Fibroblast of skin of right biceps (primary cell): ENCODE data around the gene ADIPOQ.
"Not testable (repeated sequence)": the region's sequence is repeated elsewhere in the genome, so short reads cannot be mapped to it uniquely, and the experiment has no call there.

Experiments
- DNase-seq: peaks from one replicate; pipeline ENCODE4 v3.0.0-alpha.2; 2013

ADIPOQ gene

GRCh38 chr3:186826976-186827857, 15.3 kb upstream of the ADIPOQ start:
- DNase-seq: peak; percentile 83

- DNase-seq: no peak
These were observed 14.2 kb upstream of the ADIPOQ start for GRCh38 chr3:186828340-186828739.

DNA sequence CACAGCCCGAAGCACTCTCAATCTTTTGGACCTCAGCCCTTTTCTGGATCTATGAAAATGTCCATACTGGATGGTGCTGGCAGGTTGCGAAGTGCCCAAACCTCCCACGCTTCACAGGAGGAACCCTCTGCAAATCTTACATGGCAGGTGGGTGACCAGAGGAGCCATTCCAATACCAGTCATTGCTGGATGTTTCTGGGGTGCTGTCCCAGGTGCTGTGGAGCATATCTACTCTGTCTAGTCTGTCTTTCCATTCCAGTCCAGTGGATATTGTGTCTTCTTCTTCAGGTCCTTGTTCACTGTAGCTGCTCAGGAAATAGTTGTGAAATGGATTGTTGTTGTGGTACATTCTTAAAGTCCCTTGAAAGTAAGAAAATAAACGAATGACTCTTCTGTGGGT, 10.7 kb upstream of the ADIPOQ start:
- no peak for DNase-seq

GRCh38 chr3:186832276-186832675, 10.2 kb upstream of the ADIPOQ start:
- DNase-seq: no peak

DNA sequence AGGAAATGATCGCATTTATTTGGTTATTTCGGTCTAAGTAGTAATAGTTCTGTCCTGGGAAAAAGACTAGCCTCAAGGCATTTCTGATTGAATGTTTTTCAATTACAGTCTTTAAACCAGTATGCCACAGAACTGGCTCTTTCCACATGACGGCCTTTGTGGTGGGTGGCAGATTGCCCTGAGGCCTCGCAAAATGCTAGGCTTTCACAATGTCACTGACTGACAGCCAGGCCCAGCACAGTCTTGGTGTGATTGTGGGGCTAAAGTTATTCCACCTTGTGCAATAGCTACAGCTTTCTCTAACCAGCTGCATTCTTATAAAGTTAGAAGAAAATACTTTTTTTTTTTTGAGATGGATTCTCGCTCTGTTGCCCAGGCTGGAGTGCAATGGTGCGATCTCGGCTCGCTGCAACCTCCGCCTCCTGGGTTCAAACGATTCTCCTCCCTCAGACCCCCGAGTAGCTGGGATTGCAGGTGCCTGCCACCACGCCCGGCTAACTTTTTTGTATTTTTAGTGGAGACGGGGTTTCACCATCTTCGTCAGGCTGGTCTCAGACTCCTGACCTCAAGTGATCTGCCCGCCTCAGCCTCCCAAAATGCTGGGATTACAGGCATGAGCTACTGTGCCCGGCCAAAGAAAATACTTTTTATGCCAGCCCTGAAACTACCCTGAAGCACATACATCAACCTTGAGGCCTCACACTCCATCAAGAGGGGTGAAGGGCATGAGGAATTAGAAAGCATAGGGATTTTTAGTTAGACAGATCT, 2.5 kb upstream of the ADIPOQ start:
- DNase-seq: peak; percentile 19

- DNase-seq: no peak
These were observed 890 bp upstream of the ADIPOQ start for GRCh38 chr3:186841620-186842019.

GRCh38 chr3:186843039-186843432, 526 bp downstream of the ADIPOQ start:
- no peak for DNase-seq

GRCh38 chr3:186844908-186845307, 2.4 kb downstream of the ADIPOQ start:
- no peak for DNase-seq

DNA sequence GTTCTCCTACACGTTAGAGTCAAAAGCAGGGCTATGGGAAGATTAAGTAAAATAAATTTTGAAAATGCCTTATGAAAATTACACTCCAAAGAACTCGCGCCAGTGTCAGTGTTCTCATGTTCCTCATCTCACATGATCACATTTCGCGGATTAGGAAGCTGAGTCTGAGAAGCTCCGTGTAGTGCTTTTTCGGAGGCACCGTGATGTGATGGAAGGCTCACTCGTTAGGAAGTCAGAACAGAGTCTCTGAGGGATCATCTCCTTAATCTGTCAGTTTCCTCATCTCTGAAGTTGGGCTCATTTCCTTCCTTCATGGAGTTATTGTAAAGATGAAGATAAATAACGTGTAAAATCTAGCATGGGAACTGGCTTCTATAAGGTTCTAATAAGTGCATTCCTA, 3.2 kb downstream of the ADIPOQ start:
- no peak for DNase-seq

DNA sequence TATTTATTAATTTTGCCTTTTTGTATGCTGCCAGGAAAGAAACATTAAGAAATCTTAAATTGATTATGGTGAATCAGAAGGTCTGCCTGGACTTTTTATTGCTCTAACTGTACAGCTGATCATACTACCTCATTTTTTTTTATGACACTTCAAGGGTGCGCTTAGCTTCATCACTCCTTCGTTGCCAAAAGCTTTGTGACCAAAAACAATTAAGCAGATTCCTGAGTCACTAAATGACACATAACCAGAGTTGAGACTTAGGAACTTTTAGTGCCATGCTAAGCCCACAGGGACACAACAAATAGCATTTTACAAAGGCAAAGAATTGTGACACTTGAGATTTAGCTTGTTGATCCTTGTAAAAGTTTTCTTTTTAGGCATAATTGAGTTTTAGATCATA, 4.9 kb downstream of the ADIPOQ start:
- no peak for DNase-seq

- peak; percentile 32 for DNase-seq
These were observed 7.0 kb downstream of the ADIPOQ start for GRCh38 chr3:186849374-186849975.

DNA sequence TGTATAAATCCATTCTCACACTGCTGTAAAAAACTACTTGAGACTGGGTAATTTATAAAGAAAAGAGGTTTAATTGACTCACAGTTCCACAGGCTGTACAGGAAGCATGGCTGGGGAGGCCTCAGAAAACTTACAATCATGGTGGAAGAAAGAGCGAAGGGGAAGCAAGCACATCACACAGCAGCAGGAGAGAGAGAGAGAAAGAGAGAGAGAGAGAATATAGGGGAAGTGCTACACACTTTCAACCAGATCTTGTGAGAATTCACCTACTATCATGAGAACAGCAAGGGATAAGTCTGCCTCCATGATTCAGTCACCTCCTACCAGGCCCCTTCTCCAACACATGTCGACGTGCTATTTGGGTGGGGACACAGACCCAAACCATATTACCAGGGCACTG, 9.3 kb downstream of the ADIPOQ start:
- DNase-seq: not testable (repeated sequence)

- DNase-seq: no peak
These were observed 10.5 kb downstream of the ADIPOQ start for GRCh38 chr3:186852994-186853393.

- no peak for DNase-seq
These were observed 11.6 kb downstream of the ADIPOQ start for GRCh38 chr3:186854146-186854545.

DNA sequence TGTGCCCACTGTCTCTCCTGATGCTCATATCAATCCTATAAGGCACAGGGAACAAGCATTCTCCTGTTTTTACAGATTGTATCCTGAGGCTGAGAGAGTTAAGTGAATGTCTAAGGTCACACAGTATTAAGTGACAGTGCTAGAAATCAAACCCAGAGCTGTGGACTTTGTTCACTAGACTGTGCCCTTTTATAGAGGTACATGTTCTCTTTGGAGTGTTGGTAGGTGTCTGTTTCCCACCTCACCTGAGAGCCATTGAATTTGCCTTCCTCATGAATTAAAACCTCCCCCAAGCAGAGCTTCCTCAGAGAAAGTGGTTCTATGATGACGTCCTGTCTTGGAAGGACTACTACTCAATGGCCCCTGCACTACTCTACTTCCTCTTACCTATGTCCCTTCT, 12.4 kb downstream of the ADIPOQ start:
- DNase-seq: no peak

DNA sequence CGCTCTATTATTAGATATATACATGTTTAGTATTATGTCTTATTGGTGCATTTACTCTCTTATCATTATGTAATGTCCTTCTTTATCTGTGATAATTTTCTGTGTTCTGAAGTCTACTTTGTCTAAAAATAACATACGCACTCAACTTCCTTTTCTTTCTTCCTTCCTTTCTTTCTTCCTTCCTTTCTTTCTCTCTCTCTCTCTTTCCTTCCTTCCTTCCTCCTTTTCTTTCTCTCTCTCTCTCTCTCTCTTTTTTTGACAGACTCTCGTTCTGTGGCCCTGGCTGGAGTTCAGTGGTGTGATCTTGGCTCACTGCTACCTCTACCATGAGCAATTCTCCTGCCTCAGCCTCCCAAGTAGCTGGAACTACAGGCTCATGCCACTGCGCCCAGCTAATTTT, 15.2 kb downstream of the ADIPOQ start:
- no peak for DNase-seq

GRCh38 chr3:186865215-186865853, 22.8 kb downstream of the ADIPOQ start:
- not testable (repeated sequence) for DNase-seq

GRCh38 chr3:186866095-186866494, 23.6 kb downstream of the ADIPOQ start:
- DNase-seq: not testable (repeated sequence)

- DNase-seq: peak; percentile 70
These were observed 27.0 kb downstream of the ADIPOQ start for GRCh38 chr3:186869253-186870100.

GRCh38 chr3:186870421-186871201, 28.1 kb downstream of the ADIPOQ start:
- DNase-seq: no peak

GRCh38 chr3:186871403-186871924, 29.0 kb downstream of the ADIPOQ start:
- DNase-seq: no peak
